ENCODE results near the gene PEX3. TPM values are rescaled to one million over a fixed set of nuclear protein-coding genes. Genes with fewer than 3 reads are reported as not detected.

PEX3 gene
- total RNA-seq, 4 donors from 2014 or later = 4.1 to 16.6 (median 12.7) TPM

- peaks cover 0 to 38% (median 0%) of the 10 kb centered on the region in 3 donors for H3K36me3 ChIP-seq
- no peak overlapping the region for H3K4me3 ChIP-seq
- H3K27ac ChIP-seq = no peak overlapping the region
- H3K9me3 ChIP-seq = no peaks in the 10 kb centered on the region
- H3K4me1 ChIP-seq = no peaks in the 10 kb centered on the region
- TF ChIP-seq CTCF (IDR thresholded peaks at IDR 0.05) (no peak), POLR2A (IDR thresholded peaks at IDR 0.05) (no peak)
- H3K27me3 ChIP-seq = no peaks in the 10 kb centered on the region
- no peak for DNase-seq
These were observed 25.9 kb downstream of the PEX3 start for GRCh38 chr6:143476545-143476944.

DNA sequence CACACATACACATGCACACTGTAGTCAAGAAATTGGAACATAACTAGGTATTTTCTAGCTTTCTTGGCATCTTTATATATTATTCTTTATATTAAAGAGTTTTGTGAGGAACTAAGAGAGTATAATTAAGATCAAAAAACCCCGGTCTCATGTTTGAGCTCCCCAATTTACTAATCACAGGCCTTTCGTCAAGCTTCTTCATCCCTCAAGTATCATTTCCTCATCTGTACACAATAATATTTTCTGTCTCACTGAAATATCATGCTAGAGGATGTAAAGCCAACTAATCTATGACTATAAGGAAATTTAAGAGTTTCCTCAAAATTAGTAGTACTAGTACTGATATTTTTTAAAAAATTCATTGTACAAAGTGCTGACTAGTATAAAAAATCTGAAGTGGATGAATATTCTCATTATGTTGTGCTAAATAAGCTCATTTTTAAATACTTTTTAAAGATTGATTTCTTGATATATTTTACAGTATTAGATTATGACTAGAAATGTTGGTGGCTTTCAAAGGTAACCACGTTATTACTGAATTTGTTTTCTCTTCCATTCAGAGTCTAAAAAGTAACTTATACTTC, 28.0 kb downstream of the PEX3 start:
- no peaks in the 10 kb centered on the region for H3K27me3 ChIP-seq
- no peaks in the 10 kb centered on the region for H3K4me1 ChIP-seq
- H3K9me3 ChIP-seq = no peaks in the 10 kb centered on the region
- H3K27ac ChIP-seq = no peak overlapping the region
- no peak overlapping the region for H3K4me3 ChIP-seq
- no peak for TF ChIP-seq CTCF (IDR thresholded peaks at IDR 0.05)
- no peak for TF ChIP-seq POLR2A (IDR thresholded peaks at IDR 0.05)
- DNase-seq = no peak
- H3K36me3 ChIP-seq = peaks cover 0 to 23% (median 0%) of the 10 kb centered on the region in 3 donors

DNA sequence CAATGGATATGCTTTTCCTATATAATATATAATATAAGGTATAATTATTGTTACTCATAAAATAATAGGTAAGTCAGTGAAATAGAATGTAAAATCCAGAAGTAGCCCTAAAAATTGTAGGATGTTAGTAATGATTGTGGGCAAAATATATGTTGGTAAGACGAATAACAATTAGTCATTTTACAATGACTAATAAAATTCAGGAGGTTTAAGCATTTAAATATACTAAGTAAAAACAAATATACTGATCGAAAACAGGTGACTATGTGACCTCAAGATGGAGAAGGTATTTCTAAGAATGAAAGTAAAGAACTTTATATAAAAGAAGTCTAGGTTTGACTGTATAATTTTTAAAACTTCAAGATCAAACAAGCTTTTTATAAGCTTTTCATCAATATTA, 32.0 kb downstream of the PEX3 start:
- Histone ChIP-seq H3K9me3 (no peaks in the 10 kb centered on the region), H3K4me3 (no peak overlapping the region), H3K4me1 (no peaks in the 10 kb centered on the region), H3K27me3 (no peaks in the 10 kb centered on the region), H3K27ac (no peak overlapping the region), H3K36me3 (peaks cover 0 to 9% (median 0%) of the 10 kb centered on the region in 3 donors)
- no peak for TF ChIP-seq CTCF (IDR thresholded peaks at IDR 0.05)
- TF ChIP-seq POLR2A (IDR thresholded peaks at IDR 0.05) = no peak
- no peak for DNase-seq

DNA sequence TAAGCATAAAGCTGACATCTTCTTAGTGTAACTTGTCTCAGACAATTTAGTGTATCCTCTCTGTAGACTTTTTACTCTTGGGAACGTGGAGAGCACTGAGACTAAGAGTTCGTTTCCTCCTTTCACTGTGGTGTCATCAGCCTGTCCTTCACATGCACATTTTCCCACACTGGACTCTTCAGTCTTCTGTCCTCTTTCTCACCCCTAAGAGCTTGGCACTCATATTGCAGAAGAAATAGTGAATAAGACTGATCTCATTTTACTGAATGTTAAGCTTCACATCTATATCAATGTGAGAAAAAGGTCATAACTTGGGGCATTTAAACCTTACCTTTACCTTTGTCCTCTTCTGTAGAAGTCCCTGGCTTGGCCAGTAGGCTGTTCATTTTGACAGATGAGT, 35.4 kb downstream of the PEX3 start:
- Histone ChIP-seq H3K27ac (no peak overlapping the region), H3K4me3 (no peak overlapping the region), H3K9me3 (no peaks in the 10 kb centered on the region), H3K36me3 (no peaks in the 10 kb centered on the region), H3K4me1 (no peaks in the 10 kb centered on the region), H3K27me3 (no peaks in the 10 kb centered on the region)
- TF ChIP-seq POLR2A (IDR thresholded peaks at IDR 0.05) (no peak), CTCF (IDR thresholded peaks at IDR 0.05) (no peak)
- DNase-seq = no peak

GRCh38 chr6:143486752-143487151, 36.1 kb downstream of the PEX3 start:
- TF ChIP-seq POLR2A (IDR thresholded peaks at IDR 0.05) (no peak), CTCF (IDR thresholded peaks at IDR 0.05) (no peak)
- Histone ChIP-seq H3K4me1 (no peaks in the 10 kb centered on the region), H3K4me3 (no peak overlapping the region), H3K9me3 (no peaks in the 10 kb centered on the region), H3K36me3 (no peaks in the 10 kb centered on the region), H3K27ac (no peak overlapping the region), H3K27me3 (no peaks in the 10 kb centered on the region)
- no peak for DNase-seq

- Histone ChIP-seq H3K36me3 (peaks cover 0 to 7% (median 0%) of the 10 kb centered on the region in 3 donors), H3K27me3 (no peaks in the 10 kb centered on the region), H3K27ac (no peak overlapping the region), H3K4me1 (no peaks in the 10 kb centered on the region), H3K4me3 (no peak overlapping the region), H3K9me3 (no peaks in the 10 kb centered on the region)
- DNase-seq = no peak
- TF ChIP-seq CTCF (IDR thresholded peaks at IDR 0.05) (no peak), POLR2A (IDR thresholded peaks at IDR 0.05) (no peak)
These were observed 39.6 kb downstream of the PEX3 start for GRCh38 chr6:143490244-143490643.
